HepG2 (cell line): ENCODE results near the gene NOPCHAP1. TPM values are rescaled to one million over a fixed set of nuclear protein-coding genes. Genes with fewer than 3 reads are reported as not detected.

Experiments used
- ARID4A ChIP-seq: sonication (generic); formaldehyde crosslinking; IDR thresholded peaks from 2 replicates; pipeline ENCODE4 v1.5.0; 2020; ENCODE audit warnings: mild to moderate bottlenecking, missing genetic modification reagents, borderline replicate concordance
- BORCS8-MEF2B ChIP-seq: sonication (generic); formaldehyde crosslinking; IDR thresholded peaks from 2 replicates; pipeline ENCODE4 v1.8.0; 2022; ENCODE audit warnings: mild to moderate bottlenecking, missing genetic modification reagents
- LCORL ChIP-seq, 2 experiments: fragments of 450-650 bp in 1 of 2; sonication (generic) in 1 of 2; formaldehyde crosslinking in 1 of 2; IDR thresholded peaks; 2 replicates each; pipeline versions ENCODE4 v1.5.0 to v1.6.1; 2017 to 2020; ENCODE audit warnings: antibody characterized with exemption in 1 of 2, missing genetic modification reagents in 1 of 2
- MEIS2 ChIP-seq: sonication (generic); formaldehyde crosslinking; IDR thresholded peaks from 2 replicates; pipeline ENCODE4 v1.9.0; 2021; ENCODE audit warnings: mild to moderate bottlenecking, missing genetic modification reagents
- MXD3 ChIP-seq: IDR thresholded peaks from 2 replicates; pipeline ENCODE4 v1.6.1; 2016; ENCODE audit warnings: mild to moderate bottlenecking, missing biosample characterization, missing genetic modification reagents
- NFATC3 ChIP-seq: sonication (generic); formaldehyde crosslinking; IDR thresholded peaks from 2 replicates; pipeline ENCODE4 v1.5.1; 2020; ENCODE audit warnings: mild to moderate bottlenecking, missing genetic modification reagents
- THAP11 ChIP-seq: IDR thresholded peaks from 2 replicates; pipeline ENCODE4 v1.6.1; 2016; ENCODE audit warnings: missing biosample characterization, missing genetic modification reagents
- THRA ChIP-seq: sonication (generic); formaldehyde crosslinking; IDR thresholded peaks from 2 replicates; pipeline ENCODE4 v1.4.0; 2020; ENCODE audit warnings: missing genetic modification reagents, borderline replicate concordance
- ZBTB25 ChIP-seq: IDR thresholded peaks from 2 replicates; pipeline ENCODE4 v1.6.1; 2018; ENCODE audit warnings: missing genetic modification reagents
- ZMAT3 ChIP-seq: sonication (generic); formaldehyde crosslinking; conservative IDR thresholded peaks from 2 replicates; pipeline ENCODE4 v1.7.0; 2021; ENCODE audit warnings: missing genetic modification reagents
- ZNF550 ChIP-seq: sonication (generic); formaldehyde crosslinking; IDR thresholded peaks from 2 replicates; pipeline ENCODE4 v1.4.0; 2020; ENCODE audit warnings: mild to moderate bottlenecking, missing genetic modification reagents, borderline replicate concordance
- ZNF558 ChIP-seq: sonication (generic); formaldehyde crosslinking; IDR thresholded peaks from 2 replicates; pipeline ENCODE4 v1.9.0; 2022; ENCODE audit warnings: mild to moderate bottlenecking, missing genetic modification reagents, borderline replicate concordance
- ZNF687 ChIP-seq: sonication (generic); formaldehyde crosslinking; IDR thresholded peaks from 2 replicates; pipeline ENCODE4 v1.5.1; 2020; ENCODE audit warnings: mild to moderate bottlenecking, missing genetic modification reagents, moderate library complexity
- ZNF737 ChIP-seq: sonication (generic); formaldehyde crosslinking; IDR thresholded peaks from 2 replicates; pipeline ENCODE4 v1.5.0; 2020; ENCODE audit warnings: missing genetic modification reagents, mild to moderate bottlenecking, borderline replicate concordance
- ZNF766 ChIP-seq: sonication (generic); formaldehyde crosslinking; IDR thresholded peaks from 2 replicates; pipeline ENCODE4 v1.5.0; 2020; ENCODE audit warnings: missing genetic modification reagents, borderline replicate concordance
- polyA plus RNA-seq, 8 experiments: library from polyadenylated mRNA; depleted of rRNA in 3 of 8; stranded (reverse) in 7 of 8; unstranded in 1 of 8; fragments of >200 nt; fragmentation: Illumina TruSeq in 4 of 8; extraction: Trizol in 4 of 8; gene quantifications; 2 replicates each; pipeline versions ENCODE4 v1.2.1 to v1.2.3, GENCODE V29; 2011 to 2016; ENCODE audit warnings: low read depth in 4 of 8, missing spikeins in 1 of 8, mixed read lengths in 1 of 8; ENCODE audit not compliant: insufficient read depth in 1 of 8
- total RNA-seq, 5 experiments: library from RNA; depleted of rRNA; stranded (reverse); fragments of >200 nt; fragmentation: Illumina TruSeq; extraction: Trizol; gene quantifications; 2 replicates each; pipeline ENCODE4 v1.2.3, GENCODE V29; 2016; ENCODE audit warnings: low read depth in 1 of 5

NOPCHAP1 gene
- total and polyA plus RNA-seq, 2 of the 13 experiments (the other 11 are each of a cell fraction or from before 2014, with no cell fraction given) = 5.7 to 38.1 TPM

- peak; percentile 88 for TF ChIP-seq ZNF687 (CRISPR knock-in tag)
- TF ChIP-seq NFATC3 (CRISPR knock-in tag) = no peak
- TF ChIP-seq THAP11 (CRISPR knock-in tag) = 0 out of 2 replicates have a peak, but pooled peaks have one; percentile 22
- peak; percentile 10; the same call in 1 of the 2 replicates for TF ChIP-seq BORCS8-MEF2B (CRISPR knock-in tag)
- peak; percentile 67; the same call in 1 of the 2 replicates for TF ChIP-seq ARID4A (CRISPR knock-in tag)
- TF ChIP-seq ZNF766 (CRISPR knock-in tag) = no peak
- no peak for TF ChIP-seq ZNF737 (CRISPR knock-in tag)
- TF ChIP-seq LCORL (IDR thresholded peaks at IDR 0.05) = no peak
- TF ChIP-seq LCORL (CRISPR knock-in tag; IDR thresholded peaks at IDR 0.05) = no peak; the same call in 1 of the 2 replicates
- TF ChIP-seq ZNF558 (CRISPR knock-in tag) = 0 out of 2 replicates have a peak, but pooled peaks have one; percentile 31
- no peak; the same call in 1 of the 2 replicates for TF ChIP-seq MEIS2
- no peak for TF ChIP-seq ZNF550 (CRISPR knock-in tag)
- TF ChIP-seq MXD3 (CRISPR knock-in tag) = 0 out of 2 replicates have a peak, but pooled peaks have one; percentile 25
- no peak for TF ChIP-seq ZBTB25
- TF ChIP-seq THRA (CRISPR knock-in tag) = no peak
- 0 out of 2 replicates have a peak, but pooled peaks have one; percentile 32 for TF ChIP-seq ZMAT3 (CRISPR knock-in tag)
These were observed 27.9 kb upstream of the NOPCHAP1 start, which contains the start of gene SLC41A2 (continued) for GRCh38 chr12:104958001-104958804.
